ENCODE data around the gene CEP55.

The CEP55 gene

GRCh38 chr10:93547522-93547921 lies 51.1 kb downstream of the CEP55 start:
- TF ChIP-seq, protein P1, sequence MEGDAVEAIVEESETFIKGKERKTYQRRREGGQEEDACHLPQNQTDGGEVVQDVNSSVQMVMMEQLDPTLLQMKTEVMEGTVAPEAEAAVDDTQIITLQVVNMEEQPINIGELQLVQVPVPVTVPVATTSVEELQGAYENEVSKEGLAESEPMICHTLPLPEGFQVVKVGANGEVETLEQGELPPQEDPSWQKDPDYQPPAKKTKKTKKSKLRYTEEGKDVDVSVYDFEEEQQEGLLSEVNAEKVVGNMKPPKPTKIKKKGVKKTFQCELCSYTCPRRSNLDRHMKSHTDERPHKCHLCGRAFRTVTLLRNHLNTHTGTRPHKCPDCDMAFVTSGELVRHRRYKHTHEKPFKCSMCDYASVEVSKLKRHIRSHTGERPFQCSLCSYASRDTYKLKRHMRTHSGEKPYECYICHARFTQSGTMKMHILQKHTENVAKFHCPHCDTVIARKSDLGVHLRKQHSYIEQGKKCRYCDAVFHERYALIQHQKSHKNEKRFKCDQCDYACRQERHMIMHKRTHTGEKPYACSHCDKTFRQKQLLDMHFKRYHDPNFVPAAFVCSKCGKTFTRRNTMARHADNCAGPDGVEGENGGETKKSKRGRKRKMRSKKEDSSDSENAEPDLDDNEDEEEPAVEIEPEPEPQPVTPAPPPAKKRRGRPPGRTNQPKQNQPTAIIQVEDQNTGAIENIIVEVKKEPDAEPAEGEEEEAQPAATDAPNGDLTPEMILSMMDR (IDR thresholded peaks at IDR 0.05; ENCODE audit: low read length, missing control alignments), result no peak
- H3K4me3 ChIP-seq (replicated peaks; ENCODE audit: low read depth, low read length), result no peak overlapping the region
- DNase-seq (ENCODE audit: low read depth), result no peak

GRCh38 chr10:93548376-93549071 lies 52.1 kb downstream of the CEP55 start:
- TF ChIP-seq, protein P1 (IDR thresholded peaks at IDR 0.05; ENCODE audit: low read length, missing control alignments), result no peak
- peak; percentile 18 for DNase-seq (ENCODE audit: low read depth)
- H3K4me3 ChIP-seq (replicated peaks; ENCODE audit: low read depth, low read length), result no peak overlapping the region

- TF ChIP-seq, protein P1 (IDR thresholded peaks at IDR 0.05; ENCODE audit: low read length, missing control alignments), result no peak
- no peak for DNase-seq (ENCODE audit: low read depth)
- H3K4me3 ChIP-seq (replicated peaks; ENCODE audit: low read depth, low read length), result no peak overlapping the region
These were observed 54.2 kb downstream of the CEP55 start for GRCh38 chr10:93550606-93551005.

DNA sequence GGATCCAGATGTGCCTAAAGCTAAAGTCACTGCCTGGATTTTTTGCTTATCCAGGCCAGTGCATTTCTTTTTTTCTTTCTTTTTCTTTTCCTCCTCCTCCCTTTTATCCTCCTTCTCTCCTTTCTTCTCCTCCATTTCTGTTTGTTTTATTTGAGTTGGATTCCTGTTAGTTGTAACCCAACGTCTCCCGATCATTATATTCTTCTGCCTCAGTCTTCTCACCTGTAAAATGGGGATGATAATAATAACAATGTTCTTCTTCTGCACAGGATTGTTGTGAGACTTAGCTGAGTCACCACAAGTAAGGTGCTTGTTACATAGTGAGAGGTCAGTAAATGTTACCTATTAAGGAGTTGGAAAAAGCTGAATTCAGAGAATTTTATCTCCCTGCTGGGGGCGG lies 56.4 kb downstream of the CEP55 start:
- H3K4me3 ChIP-seq (replicated peaks; ENCODE audit: low read depth, low read length), result no peak overlapping the region
- TF ChIP-seq, protein P1 (IDR thresholded peaks at IDR 0.05; ENCODE audit: low read length, missing control alignments), result no peak
- no peak for DNase-seq (ENCODE audit: low read depth)

GRCh38 chr10:93553482-93554315 lies 57.3 kb downstream of the CEP55 start:
- DNase-seq (ENCODE audit: low read depth), result no peak
- TF ChIP-seq, protein P1 (IDR thresholded peaks at IDR 0.05; ENCODE audit: low read length, missing control alignments), result no peak
- no peak overlapping the region for H3K4me3 ChIP-seq (replicated peaks; ENCODE audit: low read depth, low read length)

DNA sequence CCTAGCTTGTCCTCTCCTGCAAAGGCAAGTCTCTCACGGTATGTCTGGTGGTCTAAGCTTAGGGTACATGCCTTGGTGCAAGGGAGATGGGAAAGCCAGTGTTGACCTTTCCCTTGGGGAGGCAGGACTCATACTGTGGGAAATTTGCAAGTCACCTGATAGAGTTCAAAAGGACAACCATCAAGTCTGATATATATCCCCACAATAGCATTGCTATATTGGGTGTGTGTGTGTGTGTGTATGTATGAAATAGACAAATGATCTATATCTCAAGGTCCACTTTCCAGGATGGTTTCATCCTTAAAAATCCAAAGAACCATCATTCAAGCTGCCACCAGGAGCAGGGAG lies 57.9 kb downstream of the CEP55 start:
- H3K4me3 ChIP-seq (replicated peaks; ENCODE audit: low read depth, low read length), result no peak overlapping the region
- no peak for DNase-seq (ENCODE audit: low read depth)
- TF ChIP-seq, protein P1 (IDR thresholded peaks at IDR 0.05; ENCODE audit: low read length, missing control alignments), result no peak

All from fibroblast of pulmonary artery (primary cell).